Stimulated activated CD4-positive, alpha-beta T cell treated with anti-CD3 and anti-CD28 coated beads, TNF-alpha, amount 100 ng/mL, for 4 hours (primary cell): ENCODE results near the gene TMEM212.
A peak's percentile ranks its signal among the peaks of the same experiment; 100 is the strongest.

ENCODE experiments used
- DNase-seq, 3 experiments: peaks; one replicate each; pipeline ENCODE4 v3.0.0-alpha.2; 2020; ENCODE audit warnings: low read depth in 3 of 3

The TMEM212 gene

DNA sequence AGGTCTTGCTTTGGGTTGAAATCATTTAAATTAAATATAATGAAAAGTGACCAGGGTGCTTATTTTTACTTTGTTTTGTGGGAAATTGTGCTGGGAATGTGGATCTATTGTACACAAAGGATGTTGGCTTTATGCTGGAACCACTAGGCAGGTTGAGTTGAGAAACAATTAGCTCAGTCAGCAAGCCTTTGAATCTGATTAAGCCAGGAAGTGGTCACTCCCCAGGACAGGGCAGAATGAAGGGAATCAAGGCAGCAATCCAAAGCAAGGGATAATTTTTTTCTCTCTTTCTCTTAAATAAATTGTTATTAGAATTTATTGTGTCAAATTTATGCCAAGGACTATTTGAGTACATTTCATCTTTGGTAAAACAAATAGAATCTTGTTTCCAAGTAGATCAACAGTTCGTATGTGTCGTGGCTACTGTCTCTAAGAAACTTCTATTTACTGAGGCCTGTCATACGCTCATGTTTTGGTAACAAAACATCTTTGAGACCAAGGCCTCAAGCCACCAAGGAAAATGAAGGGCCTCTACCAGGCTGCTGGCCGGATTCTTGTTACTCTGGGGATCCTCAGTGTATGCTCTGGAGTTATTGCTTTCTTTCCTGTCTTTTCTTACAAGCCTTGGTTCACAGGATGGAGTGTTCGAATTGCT is at the start of gene TMEM212:
TSS of gene TMEM212 (plus strand) at position 486 of the 655 bp plus-strand sequence. CDS start at position 521, 35 bp downstream.
- no peak for DNase-seq

DNA sequence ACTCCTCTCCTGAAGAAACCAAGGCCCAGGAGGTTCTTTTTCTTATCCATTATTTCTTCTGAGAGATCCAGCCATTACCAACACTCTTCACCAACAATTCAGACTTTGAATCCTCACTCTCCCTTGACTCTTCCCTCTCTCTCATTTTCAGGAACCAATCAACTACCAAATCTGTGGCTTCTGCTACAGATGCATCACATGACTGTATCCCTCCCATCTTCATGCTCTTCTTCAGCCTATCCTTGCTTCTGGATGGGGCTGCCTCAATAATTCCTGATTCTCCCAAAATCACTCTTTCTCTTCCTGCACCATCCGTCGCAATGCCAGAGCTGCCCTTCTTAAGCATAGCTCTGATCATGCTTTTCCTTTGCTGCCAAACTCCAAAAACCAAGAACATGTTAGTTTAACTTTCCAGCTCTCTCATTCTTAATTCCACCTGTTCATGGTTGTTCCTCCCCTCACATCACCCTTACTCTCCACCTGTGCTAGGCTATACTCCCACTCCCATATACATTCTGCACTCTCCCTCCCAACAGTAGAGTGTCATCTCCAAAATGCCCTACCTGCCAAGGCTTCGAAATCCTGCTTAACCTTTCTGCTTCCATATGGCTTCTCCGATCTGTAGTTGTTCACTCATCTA is 46.4 kb upstream of the TMEM212 start:
- no peak for DNase-seq

DNA sequence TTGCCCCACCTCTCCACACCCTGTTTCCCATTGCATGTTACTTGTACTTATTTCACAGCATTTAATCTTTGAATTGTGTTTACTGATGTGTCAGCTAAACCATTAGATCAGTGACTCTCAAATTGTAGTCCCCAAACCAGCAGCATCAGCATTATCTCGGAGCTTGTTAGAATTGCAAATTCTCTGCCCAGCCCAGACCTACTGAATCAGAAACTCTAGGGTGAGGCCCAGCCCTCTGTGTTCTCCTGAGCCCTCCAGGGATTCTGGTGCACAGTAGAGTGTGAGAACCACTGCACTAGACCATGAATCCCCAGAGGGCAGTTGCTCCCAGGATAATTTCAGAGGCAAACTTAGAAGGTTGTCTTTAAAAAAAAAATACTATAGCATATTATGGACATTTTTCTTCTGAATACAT is 45.9 kb upstream of the TMEM212 start:
- no peak for DNase-seq

DNA sequence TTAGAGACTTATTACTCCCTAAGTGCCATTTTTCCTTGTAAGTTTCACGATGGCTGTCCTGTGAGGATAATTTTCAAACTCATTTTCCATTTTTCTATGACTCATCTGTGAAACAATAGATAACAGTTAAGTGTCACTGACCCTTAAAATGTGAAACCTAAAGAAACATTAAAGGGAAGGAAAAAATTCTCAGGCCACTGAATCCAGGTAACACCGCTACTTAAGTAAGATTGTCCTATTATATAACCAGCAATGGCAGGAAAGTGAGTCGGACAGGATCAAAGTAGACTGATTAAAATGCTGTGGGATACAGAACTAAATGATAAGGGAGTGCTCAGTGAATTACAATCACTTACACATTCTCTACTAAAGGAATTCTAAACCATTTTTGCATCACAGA is 45.3 kb upstream of the TMEM212 start:
- DNase-seq, result no peak

DNA sequence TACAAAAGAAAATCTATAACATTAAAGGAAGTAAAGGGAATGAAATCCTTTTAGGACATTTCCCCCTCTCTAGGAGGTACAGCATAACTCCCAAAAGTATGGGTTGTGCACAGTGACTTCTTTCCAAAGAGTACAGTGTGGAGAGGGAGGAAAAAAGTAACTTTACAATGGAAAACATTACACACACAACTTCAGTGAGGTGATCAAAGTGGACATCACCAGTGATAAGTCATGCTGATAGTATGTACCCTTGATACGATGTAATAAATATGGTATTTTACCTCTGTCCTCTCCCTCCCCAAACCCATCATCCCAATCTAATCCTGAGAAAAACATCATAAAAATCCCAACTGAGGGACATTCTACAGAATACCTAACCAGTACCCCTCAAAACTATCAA is 43.6 kb upstream of the TMEM212 start:
- DNase-seq, result no peak

DNA sequence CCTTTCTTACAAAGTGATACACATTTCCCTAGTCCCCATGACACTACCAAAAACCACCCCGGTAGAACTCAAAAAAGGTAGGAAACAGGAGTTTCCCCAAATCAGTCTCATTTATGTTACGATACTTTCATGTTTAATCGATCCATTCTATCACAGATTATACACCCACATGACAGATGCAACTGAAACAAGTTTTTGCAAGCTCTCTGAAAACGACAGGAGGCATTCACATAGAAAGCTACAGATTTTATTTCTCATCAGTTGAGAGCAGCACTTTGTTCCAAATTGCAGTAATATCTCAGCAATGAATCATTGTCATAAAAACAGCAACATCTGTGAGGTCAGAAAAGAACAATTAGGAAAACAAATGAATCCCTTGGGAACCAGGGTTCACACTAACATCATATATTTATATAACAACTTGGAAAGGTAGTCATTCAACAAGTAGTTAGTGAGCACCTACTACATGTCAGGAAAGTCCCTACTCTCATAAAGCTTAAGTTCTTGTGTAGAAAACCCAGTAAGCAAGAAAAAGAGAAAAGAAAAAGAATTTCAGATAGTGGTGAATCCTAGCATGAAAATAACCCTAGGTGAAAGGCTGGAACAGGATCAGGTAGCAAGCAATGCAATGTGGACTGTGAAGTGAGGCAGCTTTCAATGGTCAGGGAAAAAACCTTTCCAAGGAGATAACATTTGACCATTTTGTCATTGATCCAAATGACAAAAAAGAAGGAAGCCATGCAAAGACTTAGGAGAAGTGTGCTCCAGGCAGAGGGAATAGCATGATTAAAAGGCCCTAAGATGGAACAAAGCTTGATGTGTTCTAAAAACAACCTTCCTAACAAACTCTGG is 41.2 kb upstream of the TMEM212 start:
- DNase-seq, result no peak

DNA sequence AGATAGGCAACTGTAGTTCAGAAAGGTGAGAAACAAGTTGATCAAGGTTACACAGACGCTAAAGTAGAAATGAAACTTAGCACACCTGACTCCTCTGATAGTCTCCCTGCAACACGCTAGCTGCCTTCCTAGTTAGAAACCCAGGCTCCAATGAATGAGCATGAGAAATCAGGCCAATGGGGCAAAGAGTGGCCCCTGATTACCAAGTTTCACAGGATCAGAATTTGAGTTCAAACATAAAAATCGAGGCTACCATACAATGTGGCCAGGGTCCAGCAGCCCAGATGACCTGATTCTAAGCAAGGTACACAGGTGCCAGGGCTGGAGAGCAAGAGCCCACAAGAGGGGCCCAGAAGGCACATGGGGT is 40.6 kb upstream of the TMEM212 start:
- no peak for DNase-seq

DNA sequence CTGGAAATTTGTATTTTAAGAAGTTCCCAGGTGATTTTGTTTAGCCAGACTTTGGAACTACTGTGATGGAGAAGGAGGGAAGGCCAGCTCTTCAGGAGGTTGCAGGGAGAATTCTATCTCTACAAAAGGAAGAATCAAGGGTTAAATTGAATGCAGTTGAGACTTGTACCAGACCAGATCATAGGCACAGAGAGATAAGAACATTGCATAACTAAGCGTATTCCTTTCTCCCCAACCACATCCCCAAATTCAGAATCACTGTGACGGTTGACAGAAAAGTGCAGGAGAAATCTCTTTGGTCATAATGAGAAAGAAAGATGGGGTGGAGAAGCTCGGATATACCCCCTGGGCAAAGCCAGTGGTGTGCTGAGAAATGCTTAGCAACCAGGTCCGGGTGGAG is 40.1 kb upstream of the TMEM212 start:
- DNase-seq, result no peak

DNA sequence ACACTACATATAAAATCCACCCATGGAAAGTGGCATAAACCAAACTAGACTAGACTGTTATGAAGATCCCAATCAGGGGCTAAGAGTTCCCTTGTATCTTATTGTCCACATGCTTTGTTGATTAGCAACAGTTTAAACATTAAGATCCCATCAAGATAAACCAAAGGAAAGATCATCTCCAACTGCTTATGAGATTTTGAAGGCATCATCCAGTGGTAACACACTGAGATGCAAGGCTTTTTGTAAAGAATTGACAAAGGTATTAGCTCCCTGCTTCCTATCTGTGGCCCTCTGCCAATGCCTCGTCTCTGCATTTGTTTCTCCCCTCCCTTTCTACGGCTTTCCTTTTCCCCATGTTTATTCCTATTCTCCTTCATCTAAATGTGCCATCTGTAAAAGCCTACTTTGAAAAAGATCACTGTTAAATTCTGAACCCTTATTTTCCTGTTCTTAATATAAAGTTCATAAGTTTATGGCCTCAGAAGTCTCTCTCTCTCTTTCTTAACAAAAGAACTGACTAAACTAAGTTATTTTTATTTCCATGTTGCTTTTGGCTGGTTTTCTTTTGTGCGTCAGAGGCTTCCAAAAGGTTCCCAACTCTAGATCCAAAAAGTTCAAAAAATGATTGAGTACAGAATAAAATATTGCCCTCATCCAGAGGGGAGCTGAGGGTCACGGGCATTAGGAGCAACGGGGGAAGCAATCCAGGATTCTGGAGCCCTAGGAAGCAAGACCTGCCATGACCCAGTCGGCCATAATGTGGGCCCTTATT is 38.3 kb upstream of the TMEM212 start:
- DNase-seq, result no peak

DNA sequence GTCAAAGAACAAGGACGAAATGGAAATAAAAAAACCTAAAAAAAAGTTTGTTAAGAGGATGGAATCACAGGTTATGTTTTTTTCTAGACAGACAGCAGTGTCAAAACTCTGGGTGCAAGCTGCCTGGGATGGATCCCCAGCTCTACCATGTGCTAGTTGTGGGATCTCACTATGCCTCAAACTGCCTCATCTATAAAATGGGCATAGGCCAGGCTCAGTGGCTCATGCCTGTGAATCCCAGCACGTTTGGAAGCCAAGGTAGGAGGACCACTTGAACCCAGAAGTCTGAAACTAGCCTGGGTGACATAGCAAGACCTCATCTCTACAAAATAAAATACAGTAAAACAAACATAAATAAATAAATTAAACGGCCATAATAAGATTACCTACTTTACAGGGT is 37.5 kb upstream of the TMEM212 start:
- no peak for DNase-seq

DNA sequence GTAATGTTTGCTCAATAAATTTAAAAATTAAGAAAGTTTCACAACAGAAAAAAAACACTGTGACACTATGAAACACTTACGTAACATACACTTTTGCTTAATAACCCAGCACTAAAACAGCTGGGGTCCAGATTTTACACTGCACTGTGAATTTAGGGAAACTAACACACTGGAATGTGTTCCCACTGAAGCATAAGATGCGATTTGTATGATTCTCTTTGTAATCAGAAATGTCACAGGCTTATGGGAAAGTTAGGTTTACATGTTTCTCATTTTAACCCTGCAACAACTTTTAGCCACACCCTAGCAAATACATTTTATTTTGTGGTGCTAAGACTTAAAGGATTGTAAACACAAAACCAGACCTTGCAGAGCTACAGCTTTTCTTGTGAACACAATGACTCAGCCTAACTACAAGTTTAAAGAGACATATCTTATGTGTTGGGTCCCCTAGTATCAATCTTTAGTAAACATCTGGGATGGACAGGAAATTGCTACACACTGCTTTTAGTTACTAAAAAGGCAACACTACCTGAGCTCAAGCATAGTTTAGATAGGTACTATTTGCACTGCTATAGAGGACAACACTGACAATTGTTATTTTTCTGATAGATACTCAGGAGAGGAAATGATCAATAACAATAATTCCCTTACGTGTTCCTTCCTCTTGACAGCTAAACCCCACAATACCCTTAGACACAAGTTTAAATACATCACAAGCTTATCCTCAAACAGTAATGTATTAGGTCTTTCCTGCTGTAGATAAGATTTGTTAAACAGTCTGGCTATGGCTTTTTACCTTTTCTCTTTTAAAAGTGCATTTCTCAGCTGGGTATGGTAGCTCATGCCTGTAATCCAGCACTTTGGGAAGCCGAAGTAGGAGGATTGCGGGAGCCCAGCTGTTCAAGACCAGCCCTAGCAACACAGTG is 36.7 kb upstream of the TMEM212 start:
- DNase-seq, result no peak

DNA sequence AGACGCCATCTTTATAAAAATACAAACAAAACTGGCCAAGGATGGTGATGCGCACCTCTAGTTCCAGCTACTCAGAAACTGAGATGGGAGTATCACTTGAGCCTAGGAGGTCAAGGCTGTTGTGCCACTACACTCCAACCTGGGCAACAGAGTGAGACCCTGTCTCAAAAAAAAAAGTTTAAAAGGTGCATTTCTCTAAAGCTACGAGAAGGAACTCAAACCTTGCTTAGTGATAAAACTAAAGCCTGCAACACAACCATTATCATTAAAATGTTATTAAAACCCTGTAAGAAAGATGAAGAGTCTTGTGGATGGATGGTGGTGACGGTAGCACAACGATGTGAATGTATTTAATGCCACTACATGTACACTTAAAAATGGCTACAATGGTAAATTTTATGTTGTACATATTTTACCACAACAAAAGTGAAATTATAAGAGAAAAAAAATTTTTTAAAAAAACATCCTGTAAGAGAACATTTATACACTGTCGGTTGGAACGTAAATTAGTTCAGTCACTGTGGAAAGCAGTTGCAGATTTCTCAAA is 35.9 kb upstream of the TMEM212 start:
- DNase-seq, result no peak

DNA sequence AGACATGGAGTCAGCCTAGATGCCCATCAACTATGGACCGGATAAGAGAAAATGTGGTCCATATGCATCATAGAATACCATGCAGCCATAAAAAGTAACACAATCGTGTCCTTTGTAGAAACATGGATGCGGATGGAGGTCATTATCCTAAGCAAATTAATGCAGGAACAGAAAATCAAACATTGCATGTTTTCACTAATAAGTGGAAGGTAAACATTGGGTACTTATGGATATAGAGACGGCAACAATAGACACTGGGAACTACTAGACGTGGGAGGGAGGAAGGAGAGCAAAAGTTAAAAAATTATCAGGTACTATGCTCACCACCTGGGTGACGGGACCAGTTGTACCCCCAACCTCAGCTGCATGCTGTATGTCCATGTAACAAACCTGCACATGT is 35.3 kb upstream of the TMEM212 start:
- DNase-seq, result no peak

DNA sequence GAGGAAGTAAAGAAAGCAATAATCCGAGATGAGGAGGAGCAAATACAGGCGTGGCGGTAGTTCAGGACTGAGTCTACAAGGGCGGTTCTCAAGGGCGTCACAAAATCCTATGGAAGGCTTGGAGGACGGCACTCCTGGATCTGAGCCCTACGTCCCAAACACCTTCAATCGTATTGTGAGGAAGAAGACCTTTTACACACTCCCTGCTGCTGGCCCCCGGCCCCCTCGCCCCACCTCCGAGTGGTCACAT is 33.6 kb upstream of the TMEM212 start:
- no peak for DNase-seq

DNA sequence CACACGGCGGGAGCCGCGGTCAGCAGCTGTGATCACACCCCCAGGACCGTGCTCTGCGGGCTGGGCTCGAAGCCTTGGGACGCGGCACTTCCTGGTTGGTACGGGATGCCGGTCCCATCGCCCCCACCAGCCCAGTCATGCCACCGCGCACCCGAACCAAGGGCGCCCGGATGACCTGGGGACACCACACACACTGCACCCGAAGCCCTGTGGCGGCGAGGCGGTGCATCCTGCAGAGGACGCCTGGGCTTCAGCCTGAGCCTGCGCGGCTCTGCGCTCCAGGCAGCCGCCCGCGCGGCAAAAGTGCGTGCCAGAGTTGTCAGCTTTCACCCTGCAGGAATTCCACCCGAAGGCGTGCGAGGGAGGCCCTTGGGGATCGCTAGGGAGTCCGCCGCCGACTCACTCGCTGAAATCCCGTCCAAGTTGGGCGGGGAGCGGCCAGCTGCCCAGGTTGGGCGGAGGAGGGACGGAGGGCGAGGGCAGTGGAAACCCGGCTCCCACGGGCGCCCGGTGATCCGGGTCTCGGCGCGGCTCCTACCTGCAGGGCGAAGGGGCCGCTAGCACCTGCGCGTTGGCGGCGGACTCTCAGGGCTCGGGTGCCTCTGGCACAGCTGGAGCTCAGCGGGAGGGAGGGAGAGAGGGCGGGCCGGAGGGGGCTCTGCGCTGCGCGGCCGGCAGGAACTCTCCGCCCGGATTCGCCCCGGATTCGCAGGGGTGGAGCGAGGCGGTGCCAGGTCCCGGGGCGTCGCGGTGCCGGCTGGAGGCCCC is 33.1 kb upstream of the TMEM212 start, which contains the start of gene PLD1:
TSS of gene PLD1 (minus strand) at position 623 of the 768 bp plus-strand sequence. CDS start 72,432 bp downstream, outside the sequence.
- DNase-seq, result peak in 1 of 3 experiments; percentile 15

DNA sequence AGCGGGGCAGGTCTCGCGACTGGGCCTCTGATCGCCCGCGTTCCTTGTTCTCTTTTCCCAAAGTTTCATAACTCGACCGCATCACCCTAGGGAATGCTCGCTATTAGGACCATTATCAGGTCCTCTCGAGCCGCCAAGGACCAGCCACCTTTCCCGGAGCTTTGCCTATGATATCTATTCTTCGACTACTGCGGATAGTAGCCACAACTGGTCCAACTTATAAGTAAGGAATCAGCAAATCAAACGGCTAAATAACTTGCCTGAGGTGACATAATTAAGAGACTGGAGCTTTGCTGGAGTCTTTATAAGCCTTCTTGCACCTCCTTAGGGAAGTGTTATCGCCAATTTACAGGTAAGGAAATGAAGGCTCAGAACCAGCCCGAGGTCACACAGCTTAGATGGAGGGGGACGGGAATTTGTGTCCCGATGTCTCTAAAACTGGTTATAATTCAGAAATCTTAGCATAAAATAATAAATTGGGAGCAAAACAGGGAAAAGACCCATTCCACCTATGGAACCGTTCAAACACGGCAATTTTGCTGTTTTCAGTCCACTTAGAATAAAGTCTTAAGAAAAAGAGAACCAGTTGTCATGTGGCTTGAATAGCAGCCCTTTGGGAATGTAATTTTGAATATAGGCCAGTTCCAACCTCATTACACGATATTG is 32.4 kb upstream of the TMEM212 start:
- DNase-seq, result no peak

DNA sequence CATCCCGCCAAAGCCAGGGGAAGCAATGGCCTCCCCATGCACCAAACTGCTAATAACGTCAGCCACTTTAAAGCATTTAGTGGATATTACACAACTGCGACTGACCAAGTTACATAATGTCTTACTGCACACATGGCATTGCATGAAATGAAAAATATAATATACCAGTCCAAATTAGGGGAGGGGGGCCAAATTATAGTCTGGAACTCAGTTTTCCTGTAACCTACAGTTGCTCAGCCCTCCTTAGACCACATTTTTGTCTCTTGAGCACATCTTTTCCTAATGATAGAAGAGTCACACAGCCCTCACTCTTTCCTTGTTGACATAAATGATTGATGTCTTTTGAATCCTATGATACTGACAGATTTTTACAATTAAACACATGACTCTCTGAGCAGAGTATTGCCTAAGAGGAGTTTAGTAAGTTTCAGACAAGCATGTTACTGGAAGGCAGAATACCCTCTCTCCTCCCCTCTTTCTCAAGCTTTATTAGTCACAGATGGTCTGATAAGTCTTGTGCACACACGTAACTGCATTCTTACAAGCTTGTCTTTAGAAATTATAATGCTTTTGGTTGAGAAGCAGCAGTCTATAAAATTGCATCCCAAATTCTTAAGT is 31.7 kb upstream of the TMEM212 start:
- no peak for DNase-seq

DNA sequence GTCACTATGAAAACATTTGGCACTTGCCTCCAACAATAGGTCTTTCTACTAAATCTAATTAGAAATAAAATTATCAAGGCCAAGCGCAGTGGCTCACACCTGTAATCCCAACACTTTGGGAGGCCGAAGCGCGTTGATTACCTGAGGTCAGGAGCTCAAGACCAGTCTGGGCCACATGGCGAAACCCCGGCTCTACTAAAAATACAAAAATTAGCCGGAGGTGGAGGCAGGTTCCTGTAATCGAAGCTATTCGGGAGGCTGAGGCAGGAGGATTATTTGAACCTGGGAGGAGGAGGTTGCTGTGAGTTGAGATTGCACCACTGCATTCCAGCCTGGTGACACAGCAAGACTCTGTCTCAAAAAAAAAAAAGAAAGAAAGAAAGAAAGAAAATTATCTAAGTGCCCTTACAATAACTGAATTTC is 31.2 kb upstream of the TMEM212 start:
- no peak for DNase-seq

DNA sequence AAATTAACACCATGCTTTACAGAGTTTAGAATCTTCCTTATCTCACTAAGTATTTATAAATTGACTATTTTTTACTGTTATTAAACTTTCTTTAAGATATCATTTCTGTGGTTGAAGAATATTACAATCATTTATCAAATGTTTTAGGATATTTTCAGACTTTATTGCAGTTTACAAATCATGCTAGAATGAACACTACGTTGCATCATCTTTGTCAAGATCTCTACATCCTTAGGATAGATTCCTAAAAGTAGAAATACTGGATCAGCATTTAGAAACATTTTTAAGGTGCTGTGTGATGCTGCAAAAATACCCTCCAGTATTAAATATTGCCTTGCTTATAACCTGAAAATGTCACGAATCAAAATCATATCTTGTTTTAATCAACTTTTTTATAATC is 30.3 kb upstream of the TMEM212 start:
- DNase-seq, result no peak
